B cell (primary cell): Measurements from ENCODE around the gene PIP4K2A. TPM values are rescaled to one million over a fixed set of nuclear protein-coding genes. Genes with fewer than 3 reads are reported as not detected.

ENCODE experiments used
- ATAC-seq: fragments of 200-7000 bp; cut with Tn5 transposase; one replicate; pipeline ENCODE4 v1.10.0; 2021; ENCODE audit warnings: low read depth, mild to moderate bottlenecking, moderate number of reproducible peaks, moderate library complexity
- CTCF ChIA-PET: fragments of 350-600 bp; sonication (Branson Sonifier 250); formaldehyde crosslinking; loops from one replicate; lab custom pipeline; 2021; ENCODE audit warnings: antibody characterized with exemption, inconsistent platforms; lab: Charles Lee
- POLR2A ChIA-PET: fragments of 350-600 bp; sonication (Branson Sonifier 250); formaldehyde crosslinking; loops from one replicate; lab custom pipeline; 2021; ENCODE audit warnings: antibody characterized with exemption; lab: Charles Lee
- DNase-seq: peaks from one replicate; pipeline ENCODE4 v3.0.0; 2013
- H2AFZ ChIP-seq: 2 replicates; pipeline ENCODE4 v1.6.1; 2012; ENCODE audit warnings: mild to moderate bottlenecking, low read depth, low read length; ENCODE audit not compliant: insufficient read depth, poor library complexity, severe bottlenecking
- H3K27ac ChIP-seq, 2 donors: 1 replicate in 1 of 2; 2 replicates in 1 of 2; pipeline ENCODE4 v1.5.1; 2012 to 2013; ENCODE audit warnings: low read length in 2 of 2, mild to moderate bottlenecking in 2 of 2, moderate library complexity in 1 of 2
- H3K27me3 ChIP-seq, 4 experiments: fragments of 200-600 bp in 1 of 4; sonication (generic) in 1 of 4; replicated peaks in 1 of 4; 1 replicate in 2 of 4; 2 replicates in 2 of 4; pipeline versions ENCODE4 v1.6.1 to v1.7.0; 2013 to 2016; ENCODE audit warnings: low read length in 3 of 4, mild to moderate bottlenecking in 2 of 4, mixed read lengths in 1 of 4, moderate library complexity in 1 of 4; ENCODE audit not compliant: insufficient read depth in 4 of 4, control insufficient read depth in 3 of 4; ENCODE audit errors: control extremely low read depth in 1 of 4
- H3K36me3 ChIP-seq, 2 experiments: replicated peaks in 1 of 2; 1 replicate in 1 of 2; 2 replicates in 1 of 2; pipeline versions ENCODE4 v1.6.1 to v1.7.1; 2013; ENCODE audit warnings: low read length in 1 of 2; ENCODE audit not compliant: insufficient read depth in 2 of 2, control insufficient read depth in 1 of 2; ENCODE audit errors: control extremely low read depth in 1 of 2, extremely low read depth in 1 of 2
- H3K4me1 ChIP-seq, 2 donors: fragments of 200-600 bp in 1 of 2; sonication (generic) in 1 of 2; 1 replicate in 1 of 2; 2 replicates in 1 of 2; pipeline versions ENCODE4 v1.5.1 to v1.6.1; 2013 to 2017; ENCODE audit warnings: low read length in 2 of 2; ENCODE audit not compliant: control insufficient read depth in 2 of 2, insufficient read depth in 2 of 2
- H3K4me2 ChIP-seq: replicated peaks from 2 replicates; pipeline ENCODE3; 2012; ENCODE audit warnings: mild to moderate bottlenecking, low read depth, low read length; ENCODE audit not compliant: poor library complexity, severe bottlenecking
- H3K4me3 ChIP-seq, 5 experiments: fragments of 200-600 bp in 1 of 5; sonication (generic) in 1 of 5; 1 replicate in 3 of 5; 2 replicates in 2 of 5; pipeline versions ENCODE4 v1.5.1 to v1.7.0; 2011 to 2016; ENCODE audit warnings: low read length in 4 of 5, mild to moderate bottlenecking in 4 of 5, low read depth in 2 of 5, control low read depth in 1 of 5, moderate library complexity in 1 of 5; ENCODE audit not compliant: insufficient read depth in 1 of 5; ENCODE audit errors: control extremely low read depth in 1 of 5, extremely low read depth in 1 of 5
- H3K79me2 ChIP-seq: fragments of 200-600 bp; sonication (generic); one replicate; pipeline ENCODE4 v1.6.0; 2016; ENCODE audit warnings: low read length; ENCODE audit not compliant: control insufficient read depth, insufficient read depth
- H3K9ac ChIP-seq: fragments of 200-600 bp; sonication (generic); 2 replicates; pipeline ENCODE4 v1.6.1; 2017; ENCODE audit warnings: mild to moderate bottlenecking, low read length, moderate library complexity
- H3K9me3 ChIP-seq, 3 donors: one replicate each; pipeline versions ENCODE4 v1.6.1 to v1.7.1; 2013; ENCODE audit warnings: low read length in 2 of 3; ENCODE audit not compliant: control insufficient read depth in 2 of 3, insufficient read depth in 1 of 3; ENCODE audit errors: control extremely low read depth in 1 of 3
- H4K20me1 ChIP-seq: 2 replicates; pipeline ENCODE4 v1.6.0; 2012; ENCODE audit warnings: mild to moderate bottlenecking, low read length; ENCODE audit not compliant: insufficient read depth, control insufficient read depth, poor library complexity, severe bottlenecking
- H3K27ac Mint-ChIP-seq: one replicate; pipeline ENCODE4 v1.8.0; 2021; ENCODE audit warnings: mixed read lengths
- H3K27me3 Mint-ChIP-seq: one replicate; pipeline ENCODE4 v1.8.0; 2021; ENCODE audit warnings: mixed read lengths
- H3K4me1 Mint-ChIP-seq: one replicate; pipeline ENCODE4 v1.8.0; 2021; ENCODE audit warnings: mixed read lengths
- H3K4me3 Mint-ChIP-seq: one replicate; pipeline ENCODE4 v1.8.0; 2021; ENCODE audit warnings: mixed read lengths
- H3K9me3 Mint-ChIP-seq: one replicate; pipeline ENCODE4 v1.8.0; 2022; ENCODE audit warnings: mixed read lengths; ENCODE audit not compliant: insufficient read depth
- EZH2 ChIP-seq: IDR thresholded peaks from 2 replicates; pipeline ENCODE4 v1.6.1; 2012; ENCODE audit warnings: borderline replicate concordance, low read depth, mild to moderate bottlenecking, moderate library complexity, low read length; ENCODE audit not compliant: insufficient read depth, poor library complexity, severe bottlenecking
- WGBS: methylation state at CpG from one replicate; pipeline ENCODE4 v1.1.5; 2013; ENCODE audit warnings: missing lambda C conversion rate; ENCODE audit not compliant: insufficient coverage; 5-methylcytosine and 5-hydroxymethylcytosine counted together
- intact Hi-C: fragments of 100-400 bp; cut with micrococcal nuclease; formaldehyde crosslinking; loops from one replicate; pipeline ENCODE4 v1.10.0; 2022
- polyA plus RNA-seq: library from polyadenylated mRNA; depleted of rRNA; stranded (reverse); fragments of >200 nt; gene quantifications from 2 replicates; pipeline ENCODE4 v1.2.3, GENCODE V29; 2012
- total RNA-seq, 2 donors: library from RNA; stranded (reverse); fragments of 120-200 nt in 1 of 2; gene quantifications; 1 replicate in 1 of 2; 2 replicates in 1 of 2; pipeline versions ENCODE4 v1.2.3 to v1.2.4, GENCODE V29; 2013 to 2022
- TF ChIP-seq, protein P1 (sequence below): fragments of 200-600 bp; IDR thresholded peaks from one replicate; pipeline ENCODE4 v1.8.0; 2022; ENCODE audit warnings: antibody characterized with exemption, mild to moderate bottlenecking

PIP4K2A gene
- total and polyA plus RNA-seq, 2 donors (not counting 1 experiment from before 2014, with no cell fraction given), result 21.8 to 103 TPM

GRCh38 chr10:22633528-22633927 lies 80.8 kb downstream of the PIP4K2A start:
- peaks cover 70 to 77% of the 10 kb centered on the region in 2 donors for H3K4me1 ChIP-seq
- Mint-ChIP-seq H3K4me3 (no peak overlapping the region), H3K27ac (peak overlapping the region; percentile 82), H3K27me3 (no peaks in the 10 kb centered on the region), H3K9me3 (no peaks in the 10 kb centered on the region), H3K4me1 (peaks cover 93% of the 10 kb centered on the region)
- POLR2A ChIA-PET, result interaction anchor here (1.4 kb wide), 1 partner anchor 32 kb away, joined by 3 read pairs; no protein-coding TSS in a partner anchor
- no peak for ATAC-seq
- peak overlapping the region in 1 of 2 donors; percentile 88 for H3K27ac ChIP-seq
- H3K4me2 ChIP-seq, result no peak overlapping the region
- no peaks in the 10 kb centered on the region for H3K36me3 ChIP-seq
- H3K9me3 ChIP-seq, result peaks cover 0 to 8% (median 0%) of the 10 kb centered on the region in 3 donors
- TF ChIP-seq, protein P1, sequence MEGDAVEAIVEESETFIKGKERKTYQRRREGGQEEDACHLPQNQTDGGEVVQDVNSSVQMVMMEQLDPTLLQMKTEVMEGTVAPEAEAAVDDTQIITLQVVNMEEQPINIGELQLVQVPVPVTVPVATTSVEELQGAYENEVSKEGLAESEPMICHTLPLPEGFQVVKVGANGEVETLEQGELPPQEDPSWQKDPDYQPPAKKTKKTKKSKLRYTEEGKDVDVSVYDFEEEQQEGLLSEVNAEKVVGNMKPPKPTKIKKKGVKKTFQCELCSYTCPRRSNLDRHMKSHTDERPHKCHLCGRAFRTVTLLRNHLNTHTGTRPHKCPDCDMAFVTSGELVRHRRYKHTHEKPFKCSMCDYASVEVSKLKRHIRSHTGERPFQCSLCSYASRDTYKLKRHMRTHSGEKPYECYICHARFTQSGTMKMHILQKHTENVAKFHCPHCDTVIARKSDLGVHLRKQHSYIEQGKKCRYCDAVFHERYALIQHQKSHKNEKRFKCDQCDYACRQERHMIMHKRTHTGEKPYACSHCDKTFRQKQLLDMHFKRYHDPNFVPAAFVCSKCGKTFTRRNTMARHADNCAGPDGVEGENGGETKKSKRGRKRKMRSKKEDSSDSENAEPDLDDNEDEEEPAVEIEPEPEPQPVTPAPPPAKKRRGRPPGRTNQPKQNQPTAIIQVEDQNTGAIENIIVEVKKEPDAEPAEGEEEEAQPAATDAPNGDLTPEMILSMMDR, result no peak
- TF ChIP-seq EZH2, result no peak
- no peaks in the 10 kb centered on the region for H3K27me3 ChIP-seq
- no peak overlapping the region for H3K4me3 ChIP-seq
- intact Hi-C loops, result loop anchor here (5.0 kb wide), 1 partner anchor 36 kb away; no protein-coding TSS in a partner anchor
- no peak for DNase-seq
- no peak overlapping the region for H2AFZ ChIP-seq
- H3K9ac ChIP-seq, result no peak overlapping the region
- peaks cover 93% of the 10 kb centered on the region for H3K79me2 ChIP-seq
- WGBS, result over 99% methylated on average over 11 of the region's 11 CpGs
- no peaks in the 10 kb centered on the region for H4K20me1 ChIP-seq
- CTCF ChIA-PET, result interaction anchor here (1.3 to 3.0 kb wide), 4 partner anchors 19 to 32 kb away, joined by 3 to 8 read pairs (median 4); no protein-coding TSS in a partner anchor

DNA sequence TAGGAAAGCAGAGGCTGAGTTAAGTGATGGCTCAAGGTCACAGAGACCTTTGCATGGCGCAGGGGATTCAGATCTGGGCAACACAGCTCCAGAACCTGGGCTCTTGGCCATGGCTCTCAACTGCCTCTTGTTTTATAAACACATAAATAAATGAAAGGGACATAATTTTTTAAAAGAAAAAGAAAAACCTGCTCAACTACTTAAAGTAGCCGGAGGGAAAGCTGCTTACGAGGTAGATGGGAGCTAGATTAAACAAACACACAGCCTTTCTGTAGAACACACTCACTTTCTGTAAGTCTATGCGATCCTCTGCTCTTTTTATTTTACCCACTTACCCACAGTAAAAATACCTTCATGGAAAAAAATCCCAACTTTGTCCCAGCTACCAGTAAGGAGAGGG lies 81.3 kb downstream of the PIP4K2A start:
- TF ChIP-seq, protein P1, result no peak
- TF ChIP-seq EZH2, result no peak
- Histone ChIP-seq H4K20me1 (no peaks in the 10 kb centered on the region), H3K4me3 (no peak overlapping the region), H3K9me3 (peaks cover 0 to 8% (median 0%) of the 10 kb centered on the region in 3 donors), H3K27ac (peak overlapping the region in 1 of 2 donors; percentile 88), H3K4me1 (peaks cover 74 to 82% of the 10 kb centered on the region in 2 donors), H3K36me3 (no peaks in the 10 kb centered on the region), H3K9ac (no peak overlapping the region), H3K27me3 (no peaks in the 10 kb centered on the region), H3K79me2 (peaks cover 97% of the 10 kb centered on the region), H2AFZ (no peak overlapping the region), H3K4me2 (no peak overlapping the region)
- no CpG with 5 or more reads among the region's 4 CpGs for WGBS
- ATAC-seq (no peak), DNase-seq (no peak)
- POLR2A ChIA-PET, result interaction anchor here (1.4 kb wide), 1 partner anchor 32 kb away, joined by 3 read pairs; no protein-coding TSS in a partner anchor
- CTCF ChIA-PET, result interaction anchor here (1.3 to 3.3 kb wide), 5 partner anchors 14 to 32 kb away, joined by 3 to 11 read pairs (median 4); no protein-coding TSS in a partner anchor
- no peaks in the 10 kb centered on the region for H3K9me3 Mint-ChIP-seq
- H3K4me3 Mint-ChIP-seq, result no peak overlapping the region
- peaks cover 93% of the 10 kb centered on the region for H3K4me1 Mint-ChIP-seq
- H3K27ac Mint-ChIP-seq, result peak overlapping the region; percentile 66
- intact Hi-C loops, result loop anchor here (5.0 kb wide), 1 partner anchor 36 kb away; no protein-coding TSS in a partner anchor
- no peaks in the 10 kb centered on the region for H3K27me3 Mint-ChIP-seq
